KG1 (cell line): ENCODE results near the gene IL1RL2.

ENCODE experiments used
- DNase-seq: peaks from one replicate; lab custom pipeline; 2025; lab: John Stamatoyannopoulos, UW

Gene IL1RL2

DNA sequence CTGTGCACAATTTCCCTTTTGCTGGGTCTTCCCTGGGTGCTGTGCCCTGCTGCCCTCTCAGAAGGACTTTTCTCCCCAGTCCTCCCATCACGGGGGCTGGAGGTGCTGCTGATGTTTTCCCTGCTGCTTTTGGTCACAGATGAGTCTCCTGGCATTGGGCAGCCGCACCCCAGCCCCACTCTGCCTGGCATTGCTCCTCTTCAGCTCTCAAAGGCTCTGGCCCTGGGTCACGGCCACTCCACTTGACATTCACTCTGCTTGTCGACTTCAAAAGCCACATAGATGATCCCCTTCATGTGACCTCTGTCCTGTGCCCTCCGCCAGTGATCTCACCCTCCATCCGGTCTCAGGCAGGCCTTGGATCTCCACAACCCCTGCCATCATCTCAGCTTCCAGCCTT is 81.0 kb downstream of the IL1RL2 start:
- no peak for DNase-seq

GRCh38 chr2:102268510-102269199 is 81.8 kb downstream of the IL1RL2 start:
- no peak for DNase-seq

DNA sequence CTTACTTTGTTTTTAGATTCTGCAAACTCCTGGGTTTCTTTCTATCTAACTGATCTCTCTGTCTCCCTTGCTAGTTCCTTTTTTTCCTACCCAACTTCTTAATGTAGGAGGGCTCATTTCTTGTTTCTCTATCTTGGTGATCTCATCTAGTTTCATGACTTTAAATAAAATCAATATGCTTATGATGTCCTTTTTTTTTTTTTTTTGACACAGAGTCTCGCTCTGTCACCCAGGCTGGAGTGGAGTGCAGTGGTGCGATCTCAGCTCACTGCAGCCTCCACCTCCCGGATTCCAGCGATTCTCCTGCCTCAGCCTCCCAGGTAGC is 82.3 kb downstream of the IL1RL2 start:
- no peak for DNase-seq

DNA sequence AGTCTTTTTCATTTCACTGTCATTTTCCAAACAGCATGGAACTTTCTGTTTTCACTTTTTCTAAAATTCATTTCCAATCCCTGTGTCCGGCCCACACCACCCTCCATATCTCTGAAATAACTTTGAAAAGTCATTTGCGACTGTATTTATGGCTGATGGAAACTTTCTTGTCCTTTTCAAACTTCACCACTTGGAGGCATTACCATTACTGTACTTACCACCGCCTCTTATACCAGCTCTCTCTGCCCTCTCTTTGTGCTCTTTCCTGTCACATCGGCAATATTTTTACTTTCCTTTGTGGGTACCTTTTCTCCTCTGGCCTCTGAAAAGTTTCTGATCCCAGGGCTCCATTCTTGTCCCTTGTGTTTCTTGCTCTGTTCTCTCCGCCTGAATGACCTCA is 85.0 kb downstream of the IL1RL2 start:
- DNase-seq = no peak

DNA sequence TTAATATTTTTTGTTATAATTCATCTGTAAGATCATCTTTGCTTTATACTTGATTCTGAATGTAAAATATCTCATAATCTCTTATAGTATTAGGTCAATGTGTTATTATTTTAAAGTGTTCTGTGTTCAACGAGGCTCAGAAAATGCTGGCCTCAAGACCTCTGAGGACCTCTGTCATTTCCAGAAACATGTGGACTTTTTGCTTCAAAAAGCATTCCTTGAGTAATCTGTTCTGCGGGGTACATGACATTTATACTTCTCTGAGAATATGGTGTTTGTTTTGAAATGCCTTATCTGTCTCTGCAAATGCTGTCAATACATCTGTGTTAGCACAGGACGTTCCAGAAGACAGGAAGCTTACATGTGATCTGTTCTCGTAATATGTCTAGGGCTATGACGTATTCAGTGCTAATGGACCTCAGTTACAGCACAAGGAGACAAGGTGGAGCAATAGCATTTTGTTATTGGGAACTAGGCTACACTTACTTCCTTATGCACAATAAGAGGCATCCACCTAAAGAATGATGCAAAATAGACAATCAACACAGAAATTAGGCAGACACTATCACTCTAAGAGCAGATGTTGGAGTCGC is 86.9 kb downstream of the IL1RL2 start:
- no peak for DNase-seq

DNA sequence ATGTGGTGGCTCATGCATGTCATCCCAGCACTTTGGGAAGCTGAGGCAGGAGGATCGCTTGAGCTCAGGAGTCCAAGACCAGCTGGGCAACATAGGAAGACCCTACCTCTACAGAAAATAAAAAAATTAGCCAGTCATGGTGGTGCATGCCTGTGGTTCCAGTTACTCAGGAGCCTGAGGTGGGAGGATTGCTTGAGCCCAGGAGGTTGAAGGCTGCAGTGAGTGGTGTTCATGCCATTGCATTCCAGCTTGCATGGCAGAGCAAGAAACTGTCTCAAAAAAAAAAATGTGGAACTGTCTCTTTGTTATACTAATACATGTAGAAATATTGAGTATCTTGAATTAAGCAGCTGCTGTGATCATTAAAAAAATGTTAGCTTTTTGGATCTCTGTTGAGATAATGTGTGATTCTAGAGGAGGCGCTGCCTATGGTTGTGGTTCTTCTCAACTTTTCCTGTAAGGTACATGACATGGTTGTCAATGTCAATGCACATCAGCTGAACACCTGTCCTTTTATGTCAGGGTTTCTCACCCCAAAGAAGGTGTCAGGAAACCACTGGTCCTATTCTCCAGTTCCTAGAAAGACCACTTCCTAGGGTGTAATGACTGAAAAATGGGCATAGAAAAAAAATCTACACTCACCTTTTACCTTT is 89.9 kb downstream of the IL1RL2 start:
- no peak for DNase-seq

- no peak for DNase-seq
These were observed 90.4 kb downstream of the IL1RL2 start for GRCh38 chr2:102277202-102277700.

DNA sequence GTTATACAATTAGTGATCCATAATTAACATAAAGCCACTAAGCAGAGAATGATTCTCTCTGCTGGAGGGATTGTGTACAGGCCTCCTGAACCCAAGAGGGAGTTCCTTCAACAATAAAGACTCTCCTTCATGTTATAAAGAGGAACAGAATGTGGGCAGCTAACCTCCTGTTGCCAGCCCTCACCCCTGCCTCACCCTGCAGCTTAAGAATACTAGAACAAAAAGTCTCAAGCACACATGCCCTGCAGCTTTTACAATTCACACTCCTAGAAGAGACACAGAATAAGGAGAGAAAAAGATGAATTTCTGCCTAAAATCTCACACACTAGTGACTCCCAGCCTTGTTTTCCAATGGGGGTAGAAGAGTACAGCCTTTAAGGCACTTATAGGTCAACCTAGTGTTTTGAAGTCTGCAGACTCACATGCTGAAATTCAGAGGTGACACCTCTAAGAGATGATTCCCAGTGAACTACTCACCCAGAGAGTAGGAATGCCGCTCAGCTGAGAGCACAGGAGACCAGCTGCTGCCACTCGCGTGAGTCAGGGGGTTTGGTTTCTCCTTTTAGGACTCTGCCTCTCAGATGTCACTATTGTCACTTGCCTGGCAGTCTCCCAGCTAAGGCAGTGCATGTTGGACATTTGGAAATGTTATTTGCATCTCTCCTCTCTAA is 92.0 kb downstream of the IL1RL2 start:
- DNase-seq = no peak

DNA sequence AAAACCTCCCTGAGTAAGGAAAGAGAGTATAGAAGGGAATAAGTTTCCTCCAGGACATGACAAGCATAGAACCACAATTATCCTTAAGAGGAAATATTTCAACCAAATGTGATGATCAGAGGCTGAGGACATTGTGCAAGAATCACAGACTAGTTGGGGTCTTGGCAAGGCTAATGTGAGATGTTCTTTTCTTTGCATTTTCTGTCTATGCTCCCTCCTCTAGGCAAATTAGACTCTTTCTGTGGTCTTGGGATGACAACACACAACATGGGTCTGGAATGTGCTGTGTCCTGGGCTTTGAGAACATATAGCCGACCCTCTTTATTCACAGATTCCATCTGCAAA is 92.5 kb downstream of the IL1RL2 start:
- no peak for DNase-seq

- no peak for DNase-seq
These were observed 95.9 kb downstream of the IL1RL2 start for GRCh38 chr2:102282678-102283091.

DNA sequence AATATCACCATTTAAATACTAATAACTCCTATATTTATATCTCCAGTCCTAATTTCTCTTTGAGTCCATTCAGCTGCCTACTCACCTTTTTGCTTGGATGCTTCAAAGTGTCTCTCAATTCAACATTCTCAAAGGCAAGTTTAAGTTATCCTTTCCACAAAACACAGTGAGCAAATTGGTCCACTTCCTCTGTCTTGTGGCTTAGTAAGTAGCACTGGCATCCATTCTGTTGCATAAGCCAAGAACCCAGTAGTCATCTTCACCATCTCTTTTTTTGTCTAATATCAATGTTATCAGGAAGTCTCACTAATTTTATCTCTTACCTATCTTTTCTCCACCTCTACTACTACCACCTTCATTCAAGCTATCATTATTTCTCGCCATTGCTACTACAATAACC is 97.2 kb downstream of the IL1RL2 start:
- DNase-seq = no peak

- DNase-seq = no peak
These were observed 97.8 kb downstream of the IL1RL2 start for GRCh38 chr2:102284611-102285010.

DNA sequence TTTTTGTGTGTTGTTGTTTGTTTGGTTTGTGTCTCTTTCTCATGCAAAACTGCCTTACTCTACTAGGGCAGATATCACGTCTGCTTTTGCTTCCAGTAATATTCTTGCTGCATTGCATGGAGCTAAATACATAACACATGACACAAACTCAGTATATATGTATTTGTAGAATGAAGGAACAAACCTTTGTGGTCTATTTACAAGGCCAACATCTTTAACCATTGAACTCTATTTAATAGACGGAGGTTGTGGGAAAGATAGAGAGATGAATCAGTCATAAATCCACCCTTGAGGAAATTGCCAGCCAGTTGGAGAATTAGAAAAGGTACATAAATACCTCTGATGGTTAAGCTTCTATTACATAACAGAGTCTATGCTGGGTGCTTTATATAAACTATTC is 98.5 kb downstream of the IL1RL2 start:
- DNase-seq = no peak

- DNase-seq = no peak
These were observed 99.2 kb downstream of the IL1RL2 start for GRCh38 chr2:102286041-102286440.

- no peak for DNase-seq
These were observed 102.3 kb downstream of the IL1RL2 start for GRCh38 chr2:102289129-102289528.
